H1 (cell line): Measurements from ENCODE around the gene CCDC24. TPM values are rescaled to one million over a fixed set of nuclear protein-coding genes. Genes with fewer than 3 reads are reported as not detected.

Source experiments
- ASH2L ChIP-seq: fragments of 200-600, 300-600 bp; sonication (generic); IDR thresholded peaks from one replicate; pipeline ENCODE4 v1.7.1; 2017; ENCODE audit warnings: low read length
- GTF2F1 ChIP-seq: IDR thresholded peaks from 2 replicates; pipeline ENCODE4 v1.6.1; 2012; ENCODE audit warnings: low read depth, low read length, improper control_type of control experiment, borderline replicate concordance
- polyA plus RNA-seq, 7 experiments: library from polyadenylated mRNA; depleted of rRNA in 3 of 7; stranded (reverse) in 5 of 7; unstranded in 2 of 7; fragments of >200 nt in 5 of 7; fragments of 200-250 nt in 2 of 7; gene quantifications; 1 replicate in 5 of 7; 2 replicates in 1 of 7; 4 replicates in 1 of 7; pipeline versions ENCODE4 v1.2.1 to v1.2.3, GENCODE V29; 2011 to 2013; ENCODE audit warnings: missing spikeins in 2 of 7, mixed read lengths in 2 of 7
- total RNA-seq: library from RNA; stranded (reverse); fragmentation: NEBNext Ultra II Directional; extraction: Animal tissue kit (Norgen Biotek cat#: 25700); gene quantifications from 2 replicates; pipeline ENCODE4 v1.2.1, GENCODE V29; 2021

CCDC24 gene
- total and polyA plus RNA-seq, 2 of the 8 experiments (the other 6 are each of a cell fraction or from before 2014, with no cell fraction given): 11.2 to 11.4 TPM

DNA sequence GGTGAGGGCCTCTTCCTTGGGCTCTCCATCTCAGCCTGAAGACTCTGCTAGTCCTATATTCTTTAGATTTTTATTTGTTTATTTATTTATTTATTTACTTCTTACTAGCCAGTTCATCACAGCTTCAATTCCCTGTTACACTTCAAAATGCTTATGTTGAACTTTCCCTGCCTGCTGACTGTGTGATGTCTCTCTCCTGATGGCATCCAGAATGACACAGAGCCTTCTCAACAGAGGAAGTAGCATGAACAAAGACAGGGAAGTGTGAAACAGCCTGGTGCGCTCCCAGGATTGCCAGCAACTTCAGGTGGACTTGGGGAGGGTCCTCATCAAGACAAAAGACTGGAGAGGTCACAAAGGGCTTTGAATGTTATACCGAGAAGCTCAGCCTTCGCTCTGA, 49.0 kb upstream of the CCDC24 start (continued):
- TF ChIP-seq GTF2F1 (no peak), ASH2L (no peak)
- TF ChIP-seq, all 59 proteins: peak for 0
